Transverse colon (tissue), 4 donors: Measurements from ENCODE around the gene SLC37A1. TPM values are rescaled to one million over a fixed set of nuclear protein-coding genes. Genes with fewer than 3 reads are reported as not detected.
"Not testable (repeated sequence)": the region's sequence is repeated elsewhere in the genome, so short reads cannot be mapped to it uniquely, and the experiment has no call there.

ENCODE experiments used
- DNase-seq: peaks from one replicate; pipeline ENCODE4 v3.0.0-alpha.2; 2019
- H3K27ac ChIP-seq, 4 donors: fragments of 200-600 bp; sonication (generic); 2 replicates each; pipeline ENCODE4 v1.5.1; 2016 to 2018; ENCODE audit warnings: inconsistent platforms in 4 of 4
- H3K27me3 ChIP-seq: fragments of 200-600 bp; sonication (generic); 2 replicates; pipeline ENCODE4 v1.5.1; 2017; ENCODE audit warnings: inconsistent platforms
- H3K36me3 ChIP-seq, 4 donors: fragments of 200-600 bp; sonication (generic); 2 replicates each; pipeline ENCODE4 v1.5.1; 2017 to 2019; ENCODE audit warnings: inconsistent platforms in 4 of 4
- H3K4me1 ChIP-seq, 4 donors: fragments of 200-600 bp; sonication (generic); 2 replicates each; pipeline ENCODE4 v1.5.1; 2017 to 2020; ENCODE audit warnings: inconsistent platforms in 4 of 4
- H3K4me3 ChIP-seq, 4 donors: fragments of 200-600 bp; sonication (generic); 1 replicate in 1 of 4; 2 replicates in 3 of 4; pipeline versions ENCODE4 v1.5.1 to v1.6.1; 2017 to 2019; ENCODE audit warnings: inconsistent platforms in 4 of 4
- H3K9me3 ChIP-seq, 2 donors: fragments of 200-600 bp; sonication (generic); 2 replicates each; pipeline ENCODE4 v1.5.1; 2017 to 2019; ENCODE audit warnings: inconsistent platforms in 2 of 2
- EP300 ChIP-seq: sonication (generic); formaldehyde crosslinking; IDR thresholded peaks from one replicate; pipeline ENCODE4 v1.6.1; 2017; ENCODE audit warnings: antibody characterized with exemption, low read depth
- POLR2A ChIP-seq: fragments of 450-650 bp; IDR thresholded peaks from one replicate; pipeline ENCODE4 v1.6.1; 2016; ENCODE audit warnings: antibody characterized with exemption, mild to moderate bottlenecking, moderate library complexity
- POLR2AphosphoS5 ChIP-seq, 3 donors: sonication (generic); formaldehyde crosslinking; IDR thresholded peaks; one replicate each; pipeline ENCODE4 v1.6.1; 2016; ENCODE audit warnings: antibody characterized with exemption in 3 of 3
- WGBS, 2 donors: methylation state at CpG; one replicate each; pipeline ENCODE4 v1.1.5; 2018; ENCODE audit warnings: low coverage in 1 of 2; 5-methylcytosine and 5-hydroxymethylcytosine counted together
- in situ Hi-C, 4 donors: fragments of 200-750 bp; cut with MboI; loops; one replicate each; pipeline versions ENCODE4 v1.15.0 to v1.15.1; 2017; ENCODE audit warnings: low sequenced_read_pairs in 3 of 4, low pct_ligation_motif_present in 1 of 4, low pct_unique_long_range_greater_than_20kb in 1 of 4
- intact Hi-C: fragments of 100-400 bp; cut with DNase I; formaldehyde crosslinking; loops from one replicate; pipeline ENCODE4 v1.15.1; 2023; ENCODE audit warnings: low total_unique reads
- total RNA-seq, 4 donors: library from RNA; depleted of rRNA; stranded (reverse); fragments of >200 nt; gene quantifications; one replicate each; pipeline ENCODE4 v1.1.0, GENCODE V29; 2016
- TF ChIP-seq, protein P1 (sequence below), 5 experiments: fragments of 200-600 bp in 3 of 5; fragments of 450-650 bp in 2 of 5; sonication (generic) in 3 of 5; IDR thresholded peaks; 1 replicate in 2 of 5; 2 replicates in 3 of 5; pipeline ENCODE4 v1.5.1; 2016 to 2017; ENCODE audit warnings: antibody characterized with exemption in 5 of 5, inconsistent platforms in 3 of 5, mild to moderate bottlenecking in 2 of 5, moderate library complexity in 1 of 5

The SLC37A1 gene
- total RNA-seq, 4 donors from 2014 or later, result 80.8 to 139 (median 117) TPM

DNA sequence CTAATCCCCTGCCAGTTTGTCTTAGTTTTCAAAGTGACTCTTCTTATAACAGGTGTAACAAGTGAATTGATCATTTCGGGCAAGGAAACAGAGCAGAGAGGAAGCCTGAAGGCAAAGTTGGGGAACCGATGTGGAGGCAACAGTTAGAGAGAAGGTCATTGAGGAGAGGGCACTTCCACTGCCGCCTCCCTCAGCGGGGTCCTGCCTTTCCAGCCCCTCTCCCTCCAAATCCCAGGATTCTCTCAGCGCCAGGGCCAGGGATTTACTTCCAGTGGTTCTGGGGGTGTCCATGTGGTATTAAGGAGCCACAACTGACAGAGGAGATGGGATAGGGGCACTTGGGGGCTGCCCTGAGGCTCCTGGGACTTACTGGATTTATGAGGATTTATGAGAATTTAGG, 100.1 kb downstream of the SLC37A1 start:
- H3K4me3 ChIP-seq, result no peak overlapping the region
- H3K36me3 ChIP-seq, result no peaks in the 10 kb centered on the region
- peaks cover 0 to 3% of the 10 kb centered on the region in 2 donors for H3K9me3 ChIP-seq
- intact Hi-C loops, result no loop called here
- TF ChIP-seq POLR2AphosphoS5 (IDR thresholded peaks at IDR 0.05), result no peak
- no peak for TF ChIP-seq EP300
- no peak for TF ChIP-seq POLR2A
- TF ChIP-seq, protein P1, sequence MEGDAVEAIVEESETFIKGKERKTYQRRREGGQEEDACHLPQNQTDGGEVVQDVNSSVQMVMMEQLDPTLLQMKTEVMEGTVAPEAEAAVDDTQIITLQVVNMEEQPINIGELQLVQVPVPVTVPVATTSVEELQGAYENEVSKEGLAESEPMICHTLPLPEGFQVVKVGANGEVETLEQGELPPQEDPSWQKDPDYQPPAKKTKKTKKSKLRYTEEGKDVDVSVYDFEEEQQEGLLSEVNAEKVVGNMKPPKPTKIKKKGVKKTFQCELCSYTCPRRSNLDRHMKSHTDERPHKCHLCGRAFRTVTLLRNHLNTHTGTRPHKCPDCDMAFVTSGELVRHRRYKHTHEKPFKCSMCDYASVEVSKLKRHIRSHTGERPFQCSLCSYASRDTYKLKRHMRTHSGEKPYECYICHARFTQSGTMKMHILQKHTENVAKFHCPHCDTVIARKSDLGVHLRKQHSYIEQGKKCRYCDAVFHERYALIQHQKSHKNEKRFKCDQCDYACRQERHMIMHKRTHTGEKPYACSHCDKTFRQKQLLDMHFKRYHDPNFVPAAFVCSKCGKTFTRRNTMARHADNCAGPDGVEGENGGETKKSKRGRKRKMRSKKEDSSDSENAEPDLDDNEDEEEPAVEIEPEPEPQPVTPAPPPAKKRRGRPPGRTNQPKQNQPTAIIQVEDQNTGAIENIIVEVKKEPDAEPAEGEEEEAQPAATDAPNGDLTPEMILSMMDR (IDR thresholded peaks at IDR 0.05), result no peak
- peaks cover 21% of the 10 kb centered on the region for H3K27me3 ChIP-seq
- H3K4me1 ChIP-seq, result peaks cover 0 to 8% (median 6%) of the 10 kb centered on the region in 4 donors
- no peak overlapping the region for H3K27ac ChIP-seq
- DNase-seq, result no peak
- 95% methylated on average over 5 of the region's 5 CpGs; no CpG with 5 or more reads in 1 of the 2 donors for WGBS, 2 donors
- in situ Hi-C loops, result no loop called here

- intact Hi-C loops, result no loop called here
- WGBS, 2 donors, result 71 to 74% methylated on average over 3 to 9 of the region's 9 CpGs
- no peak overlapping the region for H3K27ac ChIP-seq
- no peak for TF ChIP-seq POLR2A
- no peak for TF ChIP-seq EP300
- TF ChIP-seq, protein P1 (IDR thresholded peaks at IDR 0.05), result no peak
- TF ChIP-seq POLR2AphosphoS5 (IDR thresholded peaks at IDR 0.05), result no peak
- H3K4me1 ChIP-seq, result peaks cover 0 to 8% (median 6%) of the 10 kb centered on the region in 4 donors
- DNase-seq, result no peak
- peaks cover 27% of the 10 kb centered on the region for H3K27me3 ChIP-seq
- in situ Hi-C loops, result no loop called here
- H3K9me3 ChIP-seq, result peaks cover 0 to 3% of the 10 kb centered on the region in 2 donors
- no peak overlapping the region for H3K4me3 ChIP-seq
- no peaks in the 10 kb centered on the region for H3K36me3 ChIP-seq
These were observed 100.7 kb downstream of the SLC37A1 start for GRCh38 chr21:42614396-42614795.

- in situ Hi-C loops, result no loop called here
- Histone ChIP-seq H3K4me1 (peaks cover 0 to 8% (median 6%) of the 10 kb centered on the region in 4 donors), H3K27ac (no peak overlapping the region), H3K27me3 (peaks cover 32% of the 10 kb centered on the region), H3K4me3 (no peak overlapping the region), H3K9me3 (peaks cover 0 to 3% of the 10 kb centered on the region in 2 donors), H3K36me3 (no peaks in the 10 kb centered on the region)
- intact Hi-C loops, result no loop called here
- TF ChIP-seq POLR2AphosphoS5 (IDR thresholded peaks at IDR 0.05) (no peak), EP300 (no peak), POLR2A (no peak)
- TF ChIP-seq, protein P1 (IDR thresholded peaks at IDR 0.05), result no peak
- peak; percentile 37 for DNase-seq
- 26% methylated on average over 14 of the region's 14 CpGs; no CpG with 5 or more reads in 1 of the 2 donors for WGBS, 2 donors
These were observed 101.2 kb downstream of the SLC37A1 start for GRCh38 chr21:42614811-42615351.

GRCh38 chr21:42615377-42615776, 101.7 kb downstream of the SLC37A1 start:
- 32% methylated on average over 3 of the region's 5 CpGs; no CpG with 5 or more reads in 1 of the 2 donors for WGBS, 2 donors
- in situ Hi-C loops, result not testable (repeated sequence)

DNA sequence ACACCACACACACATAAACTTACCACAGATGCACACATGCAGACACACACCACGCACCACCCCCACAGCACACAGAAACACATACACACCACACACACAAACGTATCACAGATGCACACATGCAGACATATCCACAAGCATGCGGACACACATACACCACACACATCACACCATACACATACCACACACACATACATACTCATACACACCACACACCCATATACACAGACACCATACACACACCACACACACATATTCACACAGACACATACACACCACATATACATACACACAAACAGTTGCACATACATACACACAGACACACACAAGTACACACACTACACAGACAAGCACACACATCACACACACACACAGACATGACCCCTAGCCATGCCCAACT, 102.3 kb downstream of the SLC37A1 start:
- in situ Hi-C loops (no loop called here), intact Hi-C loops (no loop called here)
- 53 to 55% methylated on average over 3 of the region's 3 CpGs for WGBS, 2 donors
- peaks cover 0 to 8% (median 6%) of the 10 kb centered on the region in 4 donors for H3K4me1 ChIP-seq
- H3K36me3 ChIP-seq, result no peaks in the 10 kb centered on the region
- TF ChIP-seq POLR2AphosphoS5 (IDR thresholded peaks at IDR 0.05), result no peak
- H3K27me3 ChIP-seq, result peaks cover 32% of the 10 kb centered on the region
- H3K4me3 ChIP-seq, result no peak overlapping the region
- no peak overlapping the region for H3K27ac ChIP-seq
- H3K9me3 ChIP-seq, result peaks cover 0 to 3% of the 10 kb centered on the region in 2 donors
- DNase-seq, result no peak

More at GRCh38 chr21:42615377-42615776, 101.7 kb downstream of the SLC37A1 start:
- H3K27me3 ChIP-seq, result peaks cover 32% of the 10 kb centered on the region
- H3K27ac ChIP-seq, DNase-seq, intact Hi-C loops, H3K9me3 ChIP-seq, H3K36me3 ChIP-seq, H3K4me3 ChIP-seq, H3K4me1 ChIP-seq: not testable (repeated sequence)
